Activated gamma-delta T cell treated with anti-CD3 and anti-CD28 coated beads, Interleukin-2, amount 50 U/mL, for 16 hours (primary cell): ENCODE measurements around the gene GPBAR1.

Source experiments
- DNase-seq: peaks from one replicate; pipeline ENCODE4 v3.0.0-alpha.2; 2020; ENCODE audit warnings: low read depth

GPBAR1 gene

GRCh38 chr2:218244665-218245064, 16.1 kb upstream of the GPBAR1 start:
- DNase-seq = no peak

- DNase-seq = no peak
Measured at GRCh38 chr2:218245214-218245613, 15.6 kb upstream of the GPBAR1 start.

GRCh38 chr2:218249691-218250090, 11.1 kb upstream of the GPBAR1 start:
- DNase-seq = no peak

GRCh38 chr2:218252509-218253231, 8.1 kb upstream of the GPBAR1 start:
- no peak for DNase-seq

GRCh38 chr2:218253232-218253625, 7.6 kb upstream of the GPBAR1 start:
- DNase-seq = no peak

- no peak for DNase-seq
Measured at GRCh38 chr2:218255446-218255845, 5.4 kb upstream of the GPBAR1 start.

GRCh38 chr2:218256612-218257350, 4.0 kb upstream of the GPBAR1 start:
- DNase-seq = no peak

GRCh38 chr2:218257390-218257981, 3.3 kb upstream of the GPBAR1 start:
- peak; percentile 55 for DNase-seq

- no peak for DNase-seq
Measured at GRCh38 chr2:218259099-218259961, 1.5 kb upstream of the GPBAR1 start.

- DNase-seq = no peak
Measured at GRCh38 chr2:218260166-218260565, 649 bp upstream of the GPBAR1 start.

- no peak for DNase-seq
Measured at GRCh38 chr2:218261423-218262236, 815 bp downstream of the GPBAR1 start.

GRCh38 chr2:218262237-218262600, 1.4 kb downstream of the GPBAR1 start:
- no peak for DNase-seq

GRCh38 chr2:218262631-218263586, 2.1 kb downstream of the GPBAR1 start:
- DNase-seq = no peak

GRCh38 chr2:218263817-218264641, 3.2 kb downstream of the GPBAR1 start:
- no peak for DNase-seq

GRCh38 chr2:218264773-218265561, 4.2 kb downstream of the GPBAR1 start:
- no peak for DNase-seq

- no peak for DNase-seq
Measured at GRCh38 chr2:218265626-218266025, 4.8 kb downstream of the GPBAR1 start.

- DNase-seq = no peak
Measured at GRCh38 chr2:218266316-218266979, 5.6 kb downstream of the GPBAR1 start.

- DNase-seq = no peak
Measured at GRCh38 chr2:218267259-218267658, 6.4 kb downstream of the GPBAR1 start.
